ENCODE measurements around the gene UTS2R.
"Not testable (repeated sequence)": the region's sequence is repeated elsewhere in the genome, so short reads cannot be mapped to it uniquely, and the experiment has no call there.

Gene UTS2R

DNA sequence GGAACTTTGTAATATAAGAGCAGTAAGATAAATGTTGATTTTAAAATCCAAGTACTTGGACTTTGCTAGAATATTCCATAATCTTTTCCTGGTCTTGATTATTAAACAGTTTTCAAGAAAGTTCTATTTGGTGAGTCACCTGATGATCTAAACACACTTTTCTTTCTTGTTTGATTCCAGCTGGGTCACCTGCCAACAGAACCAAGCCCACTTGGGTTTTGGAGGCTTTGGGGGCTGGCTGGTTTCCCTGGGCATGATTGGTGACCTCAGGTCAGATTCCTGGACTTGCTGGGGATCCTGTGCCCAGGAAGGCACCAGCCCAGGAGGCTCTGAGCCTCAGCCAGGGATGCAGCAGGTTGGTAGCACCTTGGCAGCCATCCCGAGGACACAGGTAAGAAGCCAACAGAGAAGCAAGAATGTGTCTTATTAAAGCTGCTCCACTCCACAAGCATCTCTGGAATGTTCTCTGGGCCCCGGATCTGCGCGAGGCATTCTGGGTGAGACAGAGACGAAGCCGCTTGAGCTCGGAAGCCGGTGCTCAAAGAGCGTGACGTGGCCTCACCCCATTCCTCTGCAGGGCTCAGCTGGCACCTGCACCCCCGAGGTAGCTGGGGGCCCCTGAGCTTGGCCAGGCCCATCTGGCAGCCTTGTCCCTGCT, 15.7 kb upstream of the UTS2R start:
- DNase-seq, result no peak

DNA sequence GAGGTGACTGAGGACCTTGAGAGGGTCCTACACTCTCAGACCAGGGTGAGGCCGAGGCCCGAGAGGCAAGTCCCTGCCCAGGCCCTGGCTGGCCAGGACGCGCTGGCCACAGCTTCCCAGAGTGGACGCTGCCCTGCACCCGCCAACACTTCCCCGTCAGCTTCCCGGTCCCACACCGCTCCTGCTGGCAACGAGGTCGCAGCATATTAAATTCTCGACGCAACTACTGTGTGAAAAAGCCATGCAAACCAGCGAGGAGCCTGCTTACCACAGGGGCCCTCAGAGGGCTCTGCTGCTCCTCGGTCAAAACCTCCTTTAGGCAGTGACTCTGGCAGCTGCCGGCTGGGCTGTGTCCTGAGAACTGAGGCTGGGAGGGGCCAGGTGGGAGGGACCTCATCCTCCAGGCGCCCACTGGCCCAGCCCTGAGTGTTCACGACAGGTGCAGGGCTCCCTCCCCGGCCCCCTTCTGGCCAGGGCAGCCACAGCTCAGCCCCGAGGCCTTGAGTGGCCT, 14.7 kb upstream of the UTS2R start:
- no peak for DNase-seq

DNA sequence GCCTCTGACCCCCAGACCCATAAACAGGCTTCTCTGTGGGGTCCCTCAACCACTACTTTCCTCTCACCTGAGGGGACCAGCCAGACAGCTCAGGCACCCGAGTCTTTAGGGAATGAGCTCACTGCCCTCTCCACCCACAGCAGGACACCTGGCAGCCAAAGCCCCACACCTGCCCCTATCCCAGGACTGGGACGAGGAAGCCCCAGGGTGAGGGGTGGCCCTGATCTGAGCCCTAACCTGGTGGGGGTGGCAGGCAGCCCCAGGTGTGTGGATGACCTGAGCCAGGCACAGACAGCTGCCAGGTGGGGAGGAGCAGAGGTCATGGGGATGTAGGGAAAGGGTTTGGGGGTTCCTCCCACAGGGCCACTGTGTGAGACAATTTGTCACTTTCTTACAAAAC, 14.2 kb upstream of the UTS2R start:
- no peak for DNase-seq

DNA sequence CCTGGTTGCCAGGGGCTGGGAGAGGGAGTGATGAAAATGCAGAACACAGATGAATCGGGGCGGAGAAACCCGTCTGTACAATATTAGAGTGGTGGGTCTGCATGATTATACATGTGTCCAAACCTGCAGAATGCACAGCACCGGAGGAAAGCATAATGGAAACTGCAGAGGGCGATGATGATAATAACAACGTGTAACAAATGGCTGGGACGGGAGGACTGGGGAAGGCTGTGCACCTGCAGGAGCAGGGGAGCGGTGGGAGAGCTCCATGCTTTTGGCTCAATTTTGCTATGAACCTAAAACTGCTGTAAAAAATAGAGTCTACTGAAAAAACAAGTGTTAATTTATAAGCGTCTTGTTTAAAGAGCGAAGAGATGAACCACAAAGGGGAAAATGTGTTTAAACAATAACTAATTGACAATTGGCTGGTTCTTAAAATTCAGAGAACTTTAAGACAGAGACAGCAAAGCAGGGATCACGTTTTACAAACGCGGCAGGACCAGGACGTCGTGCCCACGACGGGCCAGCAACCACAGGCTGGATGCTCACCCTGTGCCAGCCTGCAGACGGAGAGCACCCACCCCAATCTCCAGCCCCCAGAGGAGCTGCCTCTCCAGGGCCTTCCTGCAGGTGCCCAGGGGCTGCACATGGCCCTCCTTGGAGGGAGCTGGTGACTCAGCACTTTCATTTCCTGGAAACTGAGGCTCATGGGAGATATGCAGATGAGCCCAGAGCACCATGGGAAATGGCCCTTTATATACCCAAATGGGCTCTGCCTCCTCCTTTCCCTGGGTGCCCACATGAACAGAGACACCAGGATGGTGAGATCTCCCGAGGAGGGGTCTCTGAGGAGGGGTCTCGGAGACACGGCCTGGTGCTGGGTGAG, 12.9 kb upstream of the UTS2R start, which contains the start of gene TEX19:
TEX19 (plus strand) TSS at position 783 of the 886 bp plus-strand sequence. CDS start 2,904 bp downstream, outside the sequence.
- peak; percentile 18 for DNase-seq

DNA sequence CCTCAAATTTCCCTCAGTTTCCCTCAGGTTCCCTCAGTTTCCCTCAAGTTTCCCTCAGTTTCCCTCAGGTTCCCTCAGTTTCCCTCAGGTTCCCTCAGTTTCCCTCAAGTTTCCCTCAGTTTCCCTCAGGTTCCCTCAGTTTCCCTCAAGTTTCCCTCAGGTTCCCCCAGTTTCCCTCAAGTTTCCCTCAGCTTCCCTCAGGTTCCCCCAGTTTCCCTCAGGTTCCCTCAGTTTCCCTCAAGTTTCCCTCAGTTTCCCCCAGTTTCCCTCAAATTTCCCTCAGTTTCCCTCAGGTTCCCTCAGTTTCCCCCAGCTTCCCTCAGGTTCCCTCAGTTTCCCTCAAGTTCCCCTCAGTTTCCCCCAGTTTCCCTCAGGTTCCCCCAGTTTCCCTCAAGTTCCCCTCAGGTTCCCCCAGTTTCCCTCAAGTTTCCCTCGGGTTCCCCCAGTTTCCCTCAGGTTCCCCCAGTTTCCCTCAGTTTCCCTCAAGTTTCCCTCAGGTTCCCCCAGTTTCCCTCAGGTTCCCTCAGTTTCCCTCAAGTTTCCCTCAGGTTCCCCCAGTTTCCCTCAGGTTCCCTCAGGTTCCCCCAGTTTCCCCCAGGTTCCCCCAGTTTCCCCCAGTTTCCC, 12.0 kb upstream of the UTS2R start:
- not testable (repeated sequence) for DNase-seq

DNA sequence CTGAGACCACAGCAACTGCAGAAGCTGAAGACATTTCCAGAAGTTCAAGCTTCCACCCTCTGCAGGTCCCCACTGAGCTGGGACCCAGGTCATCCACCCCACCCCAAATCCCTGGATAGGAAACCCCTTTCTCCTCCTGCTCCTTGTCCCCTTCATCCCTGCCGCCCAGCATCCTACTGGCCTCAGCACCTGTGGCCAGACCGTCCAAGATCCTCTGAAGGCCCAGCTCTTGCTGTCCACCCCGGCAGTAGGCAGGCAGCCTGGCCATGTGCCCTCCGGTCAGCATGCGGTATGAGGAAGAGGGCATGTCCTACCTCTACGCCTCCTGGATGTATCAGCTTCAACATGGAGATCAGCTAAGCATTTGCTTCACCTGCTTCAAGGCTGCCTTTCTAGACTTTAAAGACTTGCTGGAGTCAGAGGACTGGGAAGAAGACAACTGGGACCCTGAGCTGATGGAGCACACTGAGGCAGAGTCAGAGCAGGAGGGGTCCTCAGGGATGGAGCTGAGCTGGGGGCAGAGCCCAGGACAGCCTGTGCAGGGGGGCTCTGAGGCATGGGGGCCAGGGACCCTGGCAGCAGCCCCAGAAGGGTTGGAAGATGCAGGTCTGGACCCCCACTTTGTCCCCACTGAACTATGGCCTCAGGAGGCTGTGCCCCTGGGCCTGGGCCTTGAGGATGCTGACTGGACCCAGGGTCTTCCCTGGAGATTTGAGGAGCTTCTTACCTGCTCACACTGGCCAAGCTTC, 9.5 kb upstream of the UTS2R start:
- no peak for DNase-seq

DNA sequence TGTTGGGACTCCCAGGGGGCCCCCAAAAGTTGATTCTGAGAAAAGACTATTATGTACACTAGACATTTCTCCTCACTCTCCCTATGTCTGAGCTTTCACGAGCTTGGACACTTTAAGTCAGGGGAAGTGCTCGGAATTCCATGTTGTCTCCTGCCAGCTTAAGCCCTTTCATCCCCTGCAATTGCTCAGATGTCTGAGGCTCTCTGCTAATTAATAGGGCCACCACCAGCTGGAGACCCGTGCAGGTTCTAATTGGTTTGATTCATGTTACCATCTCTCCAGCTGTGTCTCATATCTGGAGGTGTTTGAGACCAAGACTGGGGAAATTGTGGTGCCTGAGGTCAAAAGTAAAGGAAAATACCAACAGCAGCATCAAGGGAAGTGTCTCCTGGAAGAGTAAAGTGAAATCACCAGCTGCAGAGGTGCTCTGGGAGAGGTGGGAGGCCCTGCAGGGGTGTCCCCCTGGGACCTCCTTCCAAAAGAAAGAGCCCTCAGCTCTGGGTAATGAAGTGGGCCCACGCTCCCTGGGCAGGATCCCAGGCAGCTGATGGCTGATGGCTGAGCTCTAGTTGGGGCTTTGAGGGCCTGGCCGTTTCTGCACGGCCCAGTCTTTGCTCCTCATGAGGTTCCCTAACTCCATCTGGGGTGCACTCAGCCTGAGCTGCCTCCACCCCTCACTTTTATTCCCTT, 5.8 kb upstream of the UTS2R start:
- DNase-seq, result peak; percentile 35

DNA sequence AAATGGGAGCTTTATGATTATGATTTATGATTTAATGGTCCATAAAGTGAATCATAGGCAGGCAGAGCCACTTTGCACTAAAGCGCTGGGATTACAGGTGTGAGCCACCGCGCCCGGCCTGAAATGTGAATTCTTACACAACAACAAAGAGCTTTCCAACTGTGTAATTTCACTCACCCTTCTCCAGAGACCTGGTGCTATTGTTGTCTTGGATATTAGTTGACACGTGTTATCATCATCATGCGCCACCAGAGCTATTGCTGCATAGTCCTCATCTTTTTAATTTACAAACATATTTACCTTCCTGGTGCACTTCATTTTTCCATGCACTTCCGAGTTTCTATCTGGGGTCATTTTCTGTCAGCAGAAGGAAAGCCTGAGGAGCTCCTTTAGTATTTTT, 4.8 kb upstream of the UTS2R start:
- no peak for DNase-seq

DNA sequence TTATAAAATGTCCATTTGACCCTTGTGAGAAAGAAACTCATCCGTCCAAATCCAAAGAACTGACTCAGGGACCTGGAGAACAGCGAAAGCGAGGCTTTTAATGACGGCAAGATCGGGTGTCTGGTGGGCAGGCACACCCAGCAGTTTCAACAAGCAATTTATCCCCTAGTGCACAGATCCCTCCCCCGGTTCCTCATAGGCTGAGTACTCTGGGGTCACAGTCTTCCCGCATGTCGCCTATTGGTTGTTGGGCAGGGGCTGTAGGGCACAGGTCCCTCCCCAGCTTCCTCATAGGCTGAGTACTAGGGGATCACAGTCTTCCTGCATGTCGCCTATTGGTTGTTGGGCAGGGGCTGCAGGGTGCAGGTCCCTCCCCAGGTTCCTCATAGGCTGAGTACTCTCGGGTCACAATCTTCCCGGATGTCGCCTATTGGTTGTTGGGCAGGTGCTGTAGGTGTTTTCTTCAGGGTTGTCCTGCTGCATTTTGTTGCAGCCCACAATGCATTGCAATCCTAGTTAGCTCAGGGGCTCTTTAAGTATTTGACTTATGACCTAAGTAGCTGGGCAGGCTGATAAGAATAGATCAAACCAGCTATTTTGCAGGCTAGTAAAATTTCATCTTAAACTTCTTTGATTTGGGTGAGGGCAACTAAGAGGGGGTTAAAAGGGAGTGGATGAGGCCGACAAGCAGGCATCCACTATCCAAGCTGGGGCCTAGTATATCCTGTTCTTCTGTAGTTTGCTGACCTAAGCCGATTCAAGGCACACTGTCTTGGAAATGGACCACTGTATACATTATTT, 3.6 kb upstream of the UTS2R start:
- DNase-seq, result peak; percentile 15

DNA sequence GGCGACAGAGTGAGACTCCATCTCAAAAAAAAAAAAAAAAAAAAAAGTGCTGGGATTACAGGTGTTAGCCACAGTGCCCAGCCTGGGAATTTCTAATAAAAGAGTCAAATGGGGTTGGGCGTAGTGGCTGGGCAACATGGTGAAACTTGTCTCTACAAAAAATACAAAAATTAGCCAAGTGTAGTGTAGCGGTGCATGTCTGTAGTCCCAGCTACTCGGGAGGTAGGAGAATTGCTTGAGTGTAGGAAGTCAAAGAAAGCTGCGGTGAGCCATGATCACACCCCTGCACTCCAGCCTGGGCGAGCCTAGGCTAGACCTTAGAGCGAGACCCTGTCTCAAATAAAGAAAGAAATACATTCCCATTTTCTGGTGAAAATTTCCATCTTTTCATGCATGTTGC, 2.4 kb upstream of the UTS2R start:
- DNase-seq, result no peak

DNA sequence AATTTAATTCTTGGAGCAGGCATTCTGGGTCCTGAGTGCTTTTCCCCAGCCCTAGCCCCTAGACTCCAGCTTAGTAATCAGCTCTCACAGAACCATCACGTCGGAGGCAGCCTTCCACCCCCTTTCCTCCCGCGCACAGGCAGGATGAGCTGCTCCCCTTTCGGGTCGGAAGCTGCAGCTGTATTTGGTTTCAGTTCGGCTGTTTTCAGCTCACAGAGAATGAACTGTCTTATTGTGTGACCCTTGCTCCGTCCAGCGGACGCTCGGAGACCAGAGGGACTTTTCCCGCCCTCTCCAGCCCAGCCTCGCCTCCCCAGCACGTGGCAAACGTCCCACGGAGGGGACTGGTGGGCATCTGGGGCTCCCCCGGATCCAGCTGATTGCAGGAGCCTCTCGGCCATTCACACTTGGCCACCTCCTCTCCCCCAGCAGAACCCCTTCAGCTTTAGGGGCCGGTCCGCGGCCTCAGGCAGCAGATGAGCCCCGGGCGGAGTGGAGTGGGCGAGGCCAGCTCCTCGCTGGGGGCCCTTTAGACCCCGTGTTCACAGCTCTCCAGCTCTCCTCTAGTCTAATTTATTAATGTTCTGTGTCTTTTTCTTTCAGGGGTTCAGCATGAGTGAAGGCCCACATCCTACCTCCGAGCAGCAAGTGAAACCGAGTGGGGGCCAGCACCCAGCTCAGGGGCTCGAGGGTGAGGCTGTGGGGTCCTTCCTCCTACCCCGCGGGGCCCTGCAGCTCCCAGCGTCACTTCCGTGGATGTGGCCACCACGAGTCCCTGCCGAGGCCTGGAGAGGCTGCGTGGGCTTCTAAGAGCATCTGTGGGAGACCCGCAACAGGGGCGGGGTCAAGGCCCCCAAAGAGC, 863 bp upstream of the UTS2R start:
- DNase-seq, result no peak

DNA sequence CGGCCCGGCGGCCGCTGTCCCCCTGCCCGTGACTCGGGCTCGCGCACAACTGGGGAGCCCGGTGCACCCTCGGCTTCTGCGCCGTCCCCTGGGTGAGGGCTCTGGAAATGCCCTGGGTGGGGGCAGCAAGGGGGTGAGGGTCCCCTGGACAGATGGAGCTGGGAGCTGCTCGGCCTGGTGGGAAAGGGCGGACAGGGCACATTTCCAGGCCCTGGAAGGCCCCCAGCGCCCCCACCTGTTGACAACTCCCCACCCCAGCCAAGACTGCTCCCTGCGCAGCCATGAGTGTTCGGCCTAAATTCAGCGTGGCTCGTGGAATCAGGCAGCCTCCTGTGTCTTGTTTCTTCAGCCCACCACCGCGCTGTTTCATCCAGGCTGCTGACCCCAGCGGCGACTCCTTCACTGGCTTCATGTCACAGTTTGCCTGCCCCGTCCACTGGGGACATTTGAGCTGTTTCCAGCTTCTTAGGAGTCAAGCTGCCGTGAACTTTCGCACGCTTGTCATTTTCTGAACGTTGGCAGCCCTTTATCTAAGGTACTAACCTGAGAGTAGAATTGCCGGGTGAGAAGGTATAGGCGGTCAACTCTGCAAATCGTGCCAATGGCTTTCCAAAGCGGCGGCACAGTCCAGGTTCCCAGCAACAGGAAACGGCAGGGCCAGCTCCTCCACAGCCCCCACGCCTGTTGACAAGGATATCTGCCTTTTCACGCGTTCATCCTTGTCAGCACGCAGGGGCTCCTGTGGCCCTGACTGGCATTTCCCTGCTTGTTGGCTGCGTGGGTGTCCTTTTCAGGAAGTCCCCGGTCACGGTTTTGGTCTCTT, 895 bp downstream of the UTS2R start:
- no peak for DNase-seq

DNA sequence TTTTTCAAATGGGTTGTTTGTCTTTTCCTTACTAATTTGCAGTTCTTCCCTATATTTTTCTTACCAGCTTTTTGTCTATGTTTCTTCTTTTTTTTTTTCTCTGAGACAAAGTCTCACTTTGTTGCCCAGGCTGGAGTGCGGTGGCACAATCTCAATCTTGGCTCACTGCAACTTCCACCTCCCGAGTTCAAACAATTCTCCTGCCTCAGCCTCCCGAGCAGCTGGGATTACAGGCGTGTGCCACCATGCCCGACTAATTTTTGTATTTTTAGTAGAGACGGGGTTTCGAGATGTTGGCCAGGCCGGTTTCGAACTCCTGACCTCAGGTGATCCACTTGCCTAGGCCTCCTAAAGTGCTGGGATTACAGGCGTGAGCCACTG, 1.5 kb downstream of the UTS2R start:
- DNase-seq, result not testable (repeated sequence)

DNA sequence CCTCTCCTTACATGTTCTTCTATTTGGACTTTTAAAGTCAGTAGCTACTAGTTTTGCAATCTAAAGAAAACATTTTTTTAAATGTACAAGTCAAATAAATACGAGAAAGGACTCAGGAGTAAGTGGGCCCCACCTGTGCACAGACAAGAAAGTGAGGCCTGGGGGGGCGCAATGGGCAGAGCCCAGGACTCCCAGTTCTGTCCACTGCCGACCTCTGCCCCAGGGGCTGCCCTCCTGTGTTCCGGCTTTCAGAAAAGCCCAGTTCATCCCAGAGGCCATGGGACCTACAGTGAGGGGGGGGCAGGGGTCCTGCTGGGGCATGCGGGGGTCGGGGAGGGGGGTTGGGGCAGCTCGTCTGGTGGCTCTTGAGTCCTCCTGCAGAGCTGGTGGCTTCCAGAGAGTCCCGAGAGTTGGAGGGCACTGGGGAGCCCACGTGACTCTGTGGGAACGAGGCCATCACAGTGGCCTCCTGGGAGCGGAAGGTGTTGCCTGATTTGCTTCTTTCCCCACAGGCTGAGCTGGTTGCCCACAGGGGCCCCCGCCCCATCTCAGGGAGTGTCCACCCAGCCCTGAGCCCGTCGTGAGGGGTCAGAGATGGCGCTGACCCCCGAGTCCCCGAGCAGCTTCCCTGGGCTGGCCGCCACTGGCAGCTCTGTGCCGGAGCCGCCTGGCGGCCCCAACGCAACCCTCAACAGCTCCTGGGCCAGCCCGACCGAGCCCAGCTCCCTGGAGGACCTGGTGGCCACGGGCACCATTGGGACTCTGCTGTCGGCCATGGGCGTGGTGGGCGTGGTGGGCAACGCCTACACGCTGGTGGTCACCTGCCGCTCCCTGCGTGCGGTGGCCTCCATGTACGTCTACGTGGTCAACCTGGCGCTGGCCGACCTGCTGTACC, 2.4 kb downstream of the UTS2R start:
- DNase-seq, result no peak

DNA sequence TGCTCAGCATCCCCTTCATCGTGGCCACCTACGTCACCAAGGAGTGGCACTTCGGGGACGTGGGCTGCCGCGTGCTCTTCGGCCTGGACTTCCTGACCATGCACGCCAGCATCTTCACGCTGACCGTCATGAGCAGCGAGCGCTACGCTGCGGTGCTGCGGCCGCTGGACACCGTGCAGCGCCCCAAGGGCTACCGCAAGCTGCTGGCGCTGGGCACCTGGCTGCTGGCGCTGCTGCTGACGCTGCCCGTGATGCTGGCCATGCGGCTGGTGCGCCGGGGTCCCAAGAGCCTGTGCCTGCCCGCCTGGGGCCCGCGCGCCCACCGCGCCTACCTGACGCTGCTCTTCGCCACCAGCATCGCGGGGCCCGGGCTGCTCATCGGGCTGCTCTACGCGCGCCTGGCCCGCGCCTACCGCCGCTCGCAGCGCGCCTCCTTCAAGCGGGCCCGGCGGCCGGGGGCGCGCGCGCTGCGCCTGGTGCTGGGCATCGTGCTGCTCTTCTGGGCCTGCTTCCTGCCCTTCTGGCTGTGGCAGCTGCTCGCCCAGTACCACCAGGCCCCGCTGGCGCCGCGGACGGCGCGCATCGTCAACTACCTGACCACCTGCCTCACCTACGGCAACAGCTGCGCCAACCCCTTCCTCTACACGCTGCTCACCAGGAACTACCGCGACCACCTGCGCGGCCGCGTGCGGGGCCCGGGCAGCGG, 3.2 kb downstream of the UTS2R start:
- no peak for DNase-seq

DNA sequence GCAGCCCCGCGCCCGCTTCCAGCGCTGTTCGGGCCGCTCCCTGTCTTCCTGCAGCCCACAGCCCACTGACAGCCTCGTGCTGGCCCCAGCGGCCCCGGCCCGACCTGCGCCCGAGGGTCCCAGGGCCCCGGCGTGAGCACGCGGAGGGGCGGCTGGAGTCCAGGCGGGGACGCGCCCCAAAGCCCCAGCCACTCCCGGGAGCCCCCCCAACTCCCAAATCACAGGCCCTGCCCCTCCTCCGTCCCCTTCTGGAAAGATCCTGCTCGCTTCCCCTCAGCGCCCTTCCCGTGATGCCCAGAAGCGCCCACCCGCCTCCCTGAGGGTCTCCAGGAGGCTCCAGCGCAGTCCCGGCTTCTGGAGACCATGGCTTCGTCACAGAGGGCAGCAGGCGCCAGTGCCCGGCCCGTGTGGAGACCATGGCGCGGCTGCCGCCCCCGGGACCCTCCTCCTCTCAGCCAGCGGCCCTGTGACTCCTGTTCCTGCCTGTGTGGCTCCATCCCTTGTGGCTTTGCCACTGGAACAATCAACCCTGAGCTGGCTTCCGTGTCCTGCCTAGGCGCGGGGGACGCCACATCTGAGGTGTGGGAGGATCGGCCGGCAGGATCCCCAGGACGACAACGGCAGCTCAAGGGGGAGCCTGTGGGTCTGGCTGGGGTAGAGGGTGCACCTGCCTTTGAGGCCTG, 3.9 kb downstream of the UTS2R start:
- no peak for DNase-seq
